AG08395 (cell line): ENCODE data around the gene STK32C.

Source experiments
- DNase-seq: peaks from one replicate; pipeline ENCODE4 v3.0.0; 2012; ENCODE audit warnings: mixed read lengths, low spot score

STK32C gene

DNA sequence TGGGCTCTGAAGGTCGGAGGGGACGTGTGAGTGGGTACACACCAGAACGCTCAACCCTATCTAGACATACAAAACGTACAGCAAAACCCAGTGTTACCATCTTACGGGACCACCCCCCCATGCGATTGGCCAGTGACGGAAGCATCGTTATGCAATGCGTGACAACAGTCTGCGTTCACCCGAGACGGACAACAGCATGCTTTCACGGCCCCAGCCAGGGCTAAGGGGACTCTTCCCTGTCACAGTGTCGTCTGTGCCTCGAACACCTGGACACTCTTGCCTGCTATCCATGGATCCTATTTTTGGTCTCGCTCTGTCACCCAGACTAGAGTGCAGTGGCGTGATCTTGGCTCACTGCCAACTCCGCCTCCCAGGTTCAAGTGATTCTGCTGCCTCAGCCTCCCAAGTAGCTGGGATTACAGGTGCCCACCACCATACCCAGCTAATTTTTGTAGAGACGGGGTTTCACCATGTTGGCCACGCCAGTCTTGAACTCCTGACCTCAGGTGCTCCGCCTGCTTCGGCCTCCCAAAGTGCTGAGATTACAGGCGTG, 97.7 kb downstream of the STK32C start:
- DNase-seq, result no peak

DNA sequence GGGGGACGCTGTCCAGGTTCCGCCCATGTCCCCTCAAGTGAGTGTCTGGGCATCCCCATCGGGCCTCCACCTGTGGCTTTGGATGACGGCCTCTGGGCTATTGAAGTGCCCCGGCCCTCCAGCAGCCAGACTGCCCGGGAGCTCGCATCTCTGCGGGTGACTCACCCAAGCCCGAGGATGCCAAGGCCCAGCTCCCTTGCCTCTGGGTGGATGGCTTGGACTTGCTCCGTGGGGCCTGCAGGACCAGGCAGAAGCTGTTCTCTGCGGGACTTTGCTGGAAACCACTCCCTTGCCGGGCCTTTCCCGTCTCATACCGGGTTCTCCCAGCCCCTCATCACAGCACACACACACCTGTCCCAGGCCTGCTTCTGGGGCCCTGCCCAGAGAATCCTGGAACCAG, 98.6 kb downstream of the STK32C start:
- peak; percentile 46 for DNase-seq

DNA sequence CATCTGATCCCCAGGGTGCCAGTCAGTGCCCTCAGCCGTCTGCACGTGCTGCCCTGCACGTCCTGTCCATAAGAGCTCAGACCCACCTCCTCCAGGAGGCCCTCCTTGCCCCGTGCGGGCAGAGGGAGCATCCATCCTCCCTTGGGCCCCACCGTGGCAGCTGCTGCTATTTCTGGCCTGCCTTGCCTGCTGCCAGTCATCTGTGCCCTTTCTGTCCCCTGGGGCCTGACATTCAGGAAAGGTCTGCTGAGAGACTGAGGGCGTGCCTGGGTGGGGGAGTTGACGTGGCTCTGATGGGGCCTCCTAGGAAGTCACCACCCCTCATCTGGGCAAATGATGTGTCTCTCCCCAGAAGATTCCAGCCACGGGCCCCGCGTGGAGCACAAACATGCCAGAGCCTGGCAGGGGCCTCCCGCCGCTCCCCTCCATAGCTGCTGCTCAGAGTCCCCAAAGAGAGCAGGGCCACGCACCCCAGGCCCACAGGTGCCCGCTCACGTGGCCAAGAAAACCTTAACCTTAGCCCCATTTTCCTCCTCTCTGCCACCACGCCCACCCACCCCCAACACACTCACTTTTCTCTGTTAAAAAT, 99.2 kb downstream of the STK32C start:
- DNase-seq, result no peak

DNA sequence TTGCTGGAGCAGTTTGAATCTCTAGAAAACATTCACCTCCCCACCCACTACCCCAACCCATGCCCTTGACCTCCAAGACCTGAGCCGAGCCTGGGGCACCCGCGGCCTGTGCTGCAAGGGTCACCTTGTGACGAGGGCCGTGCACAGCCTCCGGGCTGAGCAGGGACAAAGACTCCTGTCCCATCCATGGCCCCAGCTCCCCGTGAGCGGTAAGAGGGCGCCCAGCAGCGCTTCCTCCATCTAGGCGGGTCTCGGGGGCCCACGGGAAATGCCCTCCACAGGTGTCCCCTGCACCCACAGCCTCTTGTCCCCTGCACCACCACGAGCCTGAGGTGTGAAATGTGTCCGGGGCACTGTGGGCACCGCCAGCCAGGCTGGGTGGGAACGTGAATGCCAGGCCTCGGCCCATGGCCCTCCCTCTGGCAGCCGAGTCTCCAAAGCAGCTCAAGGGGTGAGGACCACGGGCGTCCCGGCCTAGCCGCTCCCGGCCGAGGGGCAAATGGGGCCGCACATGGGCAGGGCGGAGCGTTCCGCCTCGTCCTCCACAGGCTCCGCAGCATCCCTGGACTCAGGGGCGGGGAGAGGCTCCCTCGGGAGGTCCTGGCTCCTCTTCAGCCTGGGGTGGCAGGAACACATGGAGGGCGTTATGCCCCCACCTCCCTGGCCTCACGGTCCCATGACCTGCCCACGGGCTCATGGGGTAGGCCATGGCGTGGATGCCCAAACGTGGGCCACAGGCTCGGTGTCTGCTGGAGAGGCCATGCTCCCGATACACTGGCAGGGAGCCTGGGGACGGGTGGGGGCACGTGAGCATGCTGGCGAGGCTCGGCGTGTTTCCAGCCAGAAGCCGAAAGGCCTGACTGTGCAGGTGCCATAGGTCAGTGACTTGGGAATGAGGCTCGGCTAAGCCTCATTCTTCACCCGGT, 100.0 kb downstream of the STK32C start:
- DNase-seq, result no peak

DNA sequence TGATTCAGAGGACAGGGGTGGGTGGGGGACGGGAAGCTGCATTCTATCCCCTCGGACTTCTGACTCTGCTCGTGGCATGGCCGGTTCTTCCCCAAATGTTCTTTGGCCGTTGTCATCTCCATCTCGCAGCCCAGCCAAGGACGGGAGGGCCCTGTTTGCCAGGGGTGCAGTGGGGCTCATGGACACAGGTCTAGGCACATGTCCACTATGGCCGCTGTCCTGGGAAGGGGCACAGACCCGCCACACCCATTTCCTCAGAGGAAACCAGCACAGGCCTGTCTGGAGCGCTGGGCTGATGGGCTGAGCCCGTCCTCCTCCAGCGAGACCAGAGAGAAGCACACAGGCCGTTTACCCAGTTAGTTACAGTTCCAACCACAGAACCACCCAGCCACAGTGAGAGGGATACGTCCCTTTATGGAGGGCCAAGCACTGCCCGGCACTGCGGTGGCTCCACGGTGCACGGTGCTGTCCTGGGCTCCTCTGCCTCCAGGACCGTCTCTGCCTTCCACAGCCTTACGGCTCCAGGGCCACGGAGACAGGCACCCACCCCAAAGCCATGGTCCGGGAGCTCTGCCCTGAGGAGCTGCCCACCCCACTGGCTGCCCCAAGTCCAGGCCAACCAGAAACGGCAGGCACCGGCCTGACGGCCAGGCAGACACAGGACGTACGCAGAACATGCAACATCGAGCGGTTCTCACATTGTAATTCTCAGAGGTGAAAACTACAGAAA, 100.8 kb downstream of the STK32C start:
- DNase-seq, result no peak

DNA sequence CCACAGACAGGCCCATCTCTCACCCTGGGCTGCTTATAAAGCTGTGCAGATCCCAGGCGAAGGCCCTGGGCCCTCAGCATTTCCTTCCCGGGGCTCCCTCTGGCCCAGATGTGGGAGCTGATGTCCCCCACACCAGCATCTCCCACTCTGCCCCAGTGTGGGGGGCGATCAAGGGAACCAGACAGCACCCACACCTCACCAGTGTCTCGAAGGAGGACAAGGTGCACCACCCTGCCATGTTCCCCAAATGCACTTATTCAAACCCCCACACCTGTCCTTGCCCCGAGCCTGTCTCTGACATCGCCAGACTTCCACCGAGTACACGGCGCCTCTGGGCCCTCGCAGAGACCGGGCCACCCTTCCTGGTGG, 101.4 kb downstream of the STK32C start:
- DNase-seq, result no peak

DNA sequence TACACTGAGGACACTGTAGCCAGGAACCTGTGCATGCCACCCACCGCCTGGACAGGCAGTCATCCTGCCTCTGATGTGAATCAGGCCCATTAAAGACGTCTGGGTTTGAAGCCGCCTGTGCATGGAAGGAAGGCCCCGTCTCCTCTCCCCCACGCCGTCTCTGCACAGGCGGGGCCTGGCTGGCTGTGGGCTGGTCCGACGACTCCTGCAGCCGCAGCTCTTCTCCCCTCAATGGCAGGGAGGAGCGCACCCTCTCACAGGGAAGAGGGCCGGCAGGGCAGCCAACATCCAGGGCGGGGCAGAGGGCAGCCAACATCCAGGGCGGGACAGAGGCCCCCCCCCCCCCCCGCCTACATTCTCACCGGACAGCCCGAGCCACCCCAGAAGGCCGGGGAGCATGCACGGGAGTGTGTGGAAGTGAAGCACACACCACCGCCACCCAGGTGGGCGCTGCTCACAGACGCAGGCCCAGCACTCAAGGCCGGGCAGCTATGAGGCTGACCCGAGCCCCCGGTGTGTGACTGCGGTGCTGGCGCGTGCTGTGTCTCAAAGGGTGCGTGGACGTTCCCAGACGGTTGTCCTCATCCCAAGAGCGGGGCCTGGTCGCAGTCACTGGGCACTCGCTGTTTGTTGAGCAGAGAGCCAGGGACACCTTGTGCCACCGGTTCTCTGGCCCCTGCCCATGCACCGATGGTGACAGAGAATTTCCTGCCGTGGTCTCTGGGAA, 101.9 kb downstream of the STK32C start:
- no peak for DNase-seq

DNA sequence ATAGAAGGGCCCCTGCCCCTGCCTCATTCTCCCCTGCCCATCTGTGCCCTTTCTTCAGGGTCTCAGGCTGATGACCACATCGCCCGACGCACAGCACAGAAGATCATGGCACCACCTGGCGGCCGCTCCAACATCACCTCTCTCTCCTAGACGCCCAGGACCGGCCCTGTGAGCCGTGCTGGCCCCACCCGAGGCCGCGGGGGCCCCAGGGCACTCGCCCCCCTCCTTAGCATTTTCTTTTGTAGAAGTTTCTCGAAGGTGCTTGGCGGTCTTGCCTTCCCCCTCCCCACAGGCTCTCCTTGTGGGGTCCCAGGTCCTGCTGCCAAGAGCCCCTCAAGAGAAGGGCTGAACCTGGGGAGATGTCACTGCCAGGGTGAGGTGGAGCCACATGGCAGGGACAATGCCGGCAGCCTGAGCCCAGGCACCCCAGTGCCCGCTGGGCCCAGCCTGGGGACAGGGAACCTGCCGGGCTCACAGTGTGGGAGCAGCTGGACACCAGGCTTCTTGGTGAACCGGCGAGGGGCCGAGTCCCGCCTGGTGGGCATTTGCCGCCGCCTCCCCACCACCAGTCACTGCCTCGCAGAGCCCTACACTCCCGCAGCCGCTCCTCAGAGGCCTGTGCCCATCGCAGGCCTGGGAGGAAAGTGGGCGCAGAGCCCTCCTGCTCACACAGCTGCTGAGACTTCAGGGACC, 102.8 kb downstream of the STK32C start:
- DNase-seq, result no peak

DNA sequence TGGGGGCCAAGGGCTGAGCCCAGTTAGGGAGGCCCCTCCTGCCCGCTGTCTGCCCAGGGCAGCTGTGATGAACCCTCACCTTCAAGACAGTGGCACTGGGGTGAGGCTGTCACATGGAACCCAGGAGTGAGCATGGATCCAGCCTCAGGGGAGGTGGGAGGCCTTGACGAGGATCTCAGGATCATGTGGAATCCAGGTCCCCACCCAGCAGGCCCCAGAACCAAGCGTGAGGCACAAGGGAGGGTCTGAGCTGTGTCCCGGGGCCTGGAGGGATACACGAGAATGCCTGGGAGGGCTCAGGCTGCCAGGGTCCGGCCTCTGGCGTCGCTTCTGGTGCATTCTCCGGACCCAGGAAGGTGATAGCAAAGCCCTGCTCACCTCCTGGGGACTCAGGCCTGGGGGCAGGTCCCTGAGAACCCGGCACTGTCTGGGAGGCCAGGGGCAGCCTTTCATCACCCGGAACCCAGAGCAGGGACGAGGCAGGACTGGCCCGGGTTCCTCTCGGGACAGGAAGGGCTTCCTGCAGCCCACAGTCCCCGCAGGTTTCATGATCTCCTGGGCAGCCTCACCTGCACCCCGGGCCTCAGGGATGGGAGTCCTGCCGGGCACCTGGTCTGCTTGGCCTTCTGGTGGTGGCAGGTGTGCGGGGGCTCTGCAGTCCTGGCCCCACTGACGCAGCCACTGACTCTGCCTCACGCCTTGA, 103.5 kb downstream of the STK32C start:
- no peak for DNase-seq

DNA sequence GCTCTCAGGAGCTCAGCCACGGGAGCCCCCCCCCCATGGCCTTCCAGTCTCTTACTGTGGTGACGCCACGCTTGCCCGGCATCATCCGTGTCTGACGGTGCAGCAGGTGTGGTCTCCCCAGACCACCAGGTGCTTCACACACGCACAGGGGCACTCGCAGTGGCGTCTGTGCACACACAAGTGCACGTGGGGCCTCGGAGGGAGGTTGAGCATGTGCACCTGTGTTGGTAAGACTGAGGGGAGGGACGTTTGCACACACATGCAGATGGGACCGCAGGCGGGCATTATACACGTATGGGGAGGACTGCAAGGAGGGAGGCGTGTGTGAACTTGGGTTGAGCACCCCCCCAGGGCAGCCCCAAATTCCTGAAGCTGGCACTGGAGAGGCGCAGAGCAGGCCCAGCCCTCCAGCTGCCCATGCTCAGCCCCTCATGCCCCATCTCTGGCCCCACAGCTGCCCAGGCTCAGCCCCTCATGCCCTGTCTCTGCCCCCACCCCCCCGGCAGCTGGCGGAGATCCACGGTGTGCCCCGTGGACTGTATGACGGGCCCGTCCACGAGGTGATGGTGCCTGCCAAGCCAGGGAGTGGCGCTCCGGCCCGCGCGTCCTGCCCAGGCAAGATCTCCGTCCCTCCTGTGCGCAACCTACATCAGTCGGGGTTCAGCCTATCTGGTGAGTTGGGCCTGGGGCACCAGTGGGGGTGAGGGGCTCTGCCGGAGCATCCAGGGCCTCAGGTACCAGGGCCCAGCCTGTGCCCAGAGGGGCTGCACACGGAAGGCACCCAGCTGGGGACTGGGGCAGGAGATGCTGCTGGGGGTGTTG, 104.3 kb downstream of the STK32C start:
- no peak for DNase-seq

DNA sequence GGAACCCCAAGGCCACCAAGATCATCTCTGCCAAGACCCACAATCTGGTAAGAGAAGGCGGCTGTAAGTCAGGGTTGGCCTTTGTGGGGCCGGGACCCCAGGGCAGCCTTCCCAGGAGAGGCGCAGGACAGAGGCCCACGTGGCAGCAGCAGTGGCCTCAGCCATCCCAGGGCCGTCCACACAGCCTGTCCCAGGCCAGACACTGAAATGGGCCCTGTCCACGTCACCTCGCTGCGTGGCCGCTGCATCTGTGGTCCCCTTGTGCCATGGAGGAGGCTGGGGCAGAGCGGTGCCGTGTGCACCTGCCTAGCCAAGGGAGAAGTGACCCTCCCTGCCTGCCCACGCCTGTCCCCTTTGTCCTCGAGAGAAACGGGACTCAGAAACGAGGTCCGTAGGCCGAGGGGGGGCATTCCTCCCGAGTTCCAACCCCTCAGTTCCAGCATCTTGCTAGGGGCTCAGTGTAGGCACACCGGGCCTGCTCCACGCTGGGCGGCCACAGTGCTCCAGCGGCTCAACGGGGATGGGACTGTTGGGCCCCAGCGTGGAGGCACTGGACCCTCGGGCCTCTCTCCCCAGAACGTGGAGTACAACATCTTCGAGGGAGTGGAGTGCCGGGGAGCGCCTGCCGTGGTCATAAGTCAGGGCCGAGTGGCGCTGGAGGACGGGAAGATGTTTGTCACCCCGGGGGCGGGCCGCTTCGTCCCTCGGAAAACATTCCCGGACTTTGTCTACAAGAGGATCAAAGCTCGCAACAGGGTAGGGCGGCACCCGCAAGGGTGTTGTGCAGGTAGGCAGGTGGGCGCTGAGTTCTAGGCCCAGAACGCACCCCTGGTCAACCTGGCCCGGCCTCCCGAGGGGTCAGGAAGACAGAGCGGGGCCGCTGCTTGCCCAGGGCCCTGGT, 105.4 kb downstream of the STK32C start:
- no peak for DNase-seq

DNA sequence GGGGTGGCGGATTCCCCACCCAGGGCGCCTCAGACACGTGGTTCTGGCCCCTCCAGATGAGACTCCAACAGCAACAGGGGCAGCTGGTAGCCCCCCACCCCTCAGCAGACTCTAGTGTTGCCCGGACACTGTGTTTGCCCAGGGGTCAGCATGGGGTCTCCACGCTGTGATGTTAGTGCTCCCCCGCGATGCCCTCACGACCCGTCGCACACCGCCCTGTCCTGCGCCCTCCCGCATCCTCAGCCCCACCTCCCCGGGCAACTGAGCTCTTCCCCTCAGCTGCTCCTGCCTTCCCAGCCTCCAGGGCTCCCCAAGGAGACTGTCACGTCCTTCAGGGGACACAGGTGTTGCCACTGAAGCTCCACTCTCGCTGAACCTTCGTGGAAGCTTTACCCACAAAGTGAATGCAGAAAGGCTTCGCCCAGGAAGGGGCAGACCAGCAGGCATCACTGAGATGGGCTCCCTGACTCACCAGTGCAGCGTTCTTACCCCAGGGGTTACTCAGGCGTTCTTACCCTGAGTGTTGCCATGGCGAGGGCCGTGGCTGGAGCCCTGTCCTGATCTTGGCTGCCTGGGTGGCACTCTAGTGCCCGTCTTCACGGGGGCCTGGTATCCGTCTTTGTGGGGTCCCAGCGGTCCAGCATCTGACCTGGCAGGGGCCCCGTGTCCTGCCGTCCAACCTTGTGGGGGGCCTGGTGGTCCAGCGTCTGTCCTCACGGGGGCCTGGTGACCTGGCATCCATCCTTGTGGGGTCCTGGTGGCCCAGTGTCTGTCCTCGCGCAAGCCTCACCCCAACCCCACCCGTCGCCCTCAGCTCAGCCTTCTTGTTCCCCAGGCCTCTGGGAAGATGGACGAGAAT, 106.4 kb downstream of the STK32C start:
- no peak for DNase-seq

DNA sequence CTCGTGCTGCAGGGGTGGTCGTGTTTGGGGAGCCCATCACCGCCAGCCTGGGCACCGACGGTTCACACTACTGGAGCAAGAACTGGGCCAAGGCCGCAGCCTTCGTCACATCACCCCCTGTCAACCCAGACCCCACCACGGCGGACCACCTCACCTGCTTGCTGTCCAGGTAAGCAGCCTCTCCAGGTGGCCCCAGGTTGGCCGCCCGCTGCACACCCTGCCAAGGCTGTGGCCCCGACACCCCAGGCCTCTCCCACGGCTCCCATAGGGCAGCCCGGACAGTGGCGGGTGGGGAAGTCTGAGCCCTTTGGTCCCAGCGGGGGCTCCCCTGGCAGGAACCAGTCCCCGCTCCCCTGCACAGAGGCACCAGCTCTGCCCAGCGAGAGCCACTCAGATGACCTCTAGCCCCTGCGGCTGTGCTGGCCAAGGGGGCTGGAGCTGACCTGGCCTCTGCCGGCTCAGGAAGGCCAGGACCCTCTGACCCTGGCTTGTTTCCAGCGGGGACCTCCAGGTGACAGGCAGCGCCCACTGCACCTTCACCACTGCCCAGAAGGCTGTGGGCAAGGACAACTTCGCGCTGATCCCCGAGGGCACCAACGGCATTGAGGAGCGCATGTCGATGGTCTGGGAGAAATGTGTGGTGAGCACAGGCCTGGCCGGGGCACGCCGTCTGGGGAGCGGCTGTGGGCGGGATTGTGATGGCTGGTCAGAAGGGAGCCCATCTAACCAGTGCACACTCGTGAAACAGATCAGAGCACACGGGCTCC, 107.2 kb downstream of the STK32C start:
- DNase-seq, result no peak

DNA sequence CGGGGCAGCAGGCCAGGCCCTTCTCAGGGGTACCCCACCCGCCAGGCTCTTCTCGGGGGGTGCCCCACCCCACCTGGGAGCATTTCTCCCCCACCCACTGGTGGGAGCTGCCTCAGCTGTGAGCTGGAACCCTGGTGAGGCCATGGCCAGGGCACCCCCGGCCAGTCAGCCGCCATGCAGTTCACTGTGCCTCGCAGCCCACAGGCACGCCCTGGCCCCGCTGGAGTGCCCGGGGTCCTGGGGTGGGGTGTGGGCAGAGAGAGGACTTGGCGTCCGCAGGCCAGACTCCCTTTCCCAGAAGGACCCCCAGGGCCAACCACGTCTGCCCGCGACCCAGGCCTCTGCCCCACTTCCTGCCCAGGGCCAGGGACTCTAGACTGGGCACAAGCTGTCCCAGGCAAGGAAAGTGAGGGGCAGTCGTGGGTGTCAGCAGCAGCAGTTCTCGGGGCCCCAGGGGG, 107.9 kb downstream of the STK32C start:
- no peak for DNase-seq

DNA sequence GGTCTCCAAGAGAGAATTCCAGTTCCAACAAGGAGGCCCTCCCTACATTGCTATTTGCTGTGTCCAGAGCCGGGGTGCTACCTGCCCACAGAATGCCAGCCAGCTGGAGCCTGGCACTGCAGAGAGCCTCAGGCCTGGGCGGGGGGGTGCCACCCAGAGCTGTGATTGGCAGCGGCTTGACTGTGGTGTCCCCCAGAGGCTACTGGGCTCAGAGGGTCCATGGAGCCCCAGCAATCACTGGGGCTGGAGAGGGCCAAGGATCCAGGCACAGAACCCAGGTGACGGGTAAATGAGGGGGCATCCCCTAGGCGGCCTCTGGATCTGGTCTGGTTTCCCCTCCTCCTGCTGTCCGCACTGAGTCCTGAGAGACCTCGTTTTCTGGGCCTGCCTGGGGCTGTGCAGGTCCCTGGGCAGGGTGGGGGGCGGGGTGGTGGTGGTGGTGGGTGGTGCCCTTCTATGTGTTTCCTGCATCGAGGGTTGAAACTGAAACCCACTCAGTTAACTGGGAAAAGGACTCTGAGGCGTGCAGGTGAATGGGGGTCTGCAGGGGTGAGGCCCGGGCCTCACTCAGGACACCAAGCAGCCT, 108.4 kb downstream of the STK32C start:
- no peak for DNase-seq

DNA sequence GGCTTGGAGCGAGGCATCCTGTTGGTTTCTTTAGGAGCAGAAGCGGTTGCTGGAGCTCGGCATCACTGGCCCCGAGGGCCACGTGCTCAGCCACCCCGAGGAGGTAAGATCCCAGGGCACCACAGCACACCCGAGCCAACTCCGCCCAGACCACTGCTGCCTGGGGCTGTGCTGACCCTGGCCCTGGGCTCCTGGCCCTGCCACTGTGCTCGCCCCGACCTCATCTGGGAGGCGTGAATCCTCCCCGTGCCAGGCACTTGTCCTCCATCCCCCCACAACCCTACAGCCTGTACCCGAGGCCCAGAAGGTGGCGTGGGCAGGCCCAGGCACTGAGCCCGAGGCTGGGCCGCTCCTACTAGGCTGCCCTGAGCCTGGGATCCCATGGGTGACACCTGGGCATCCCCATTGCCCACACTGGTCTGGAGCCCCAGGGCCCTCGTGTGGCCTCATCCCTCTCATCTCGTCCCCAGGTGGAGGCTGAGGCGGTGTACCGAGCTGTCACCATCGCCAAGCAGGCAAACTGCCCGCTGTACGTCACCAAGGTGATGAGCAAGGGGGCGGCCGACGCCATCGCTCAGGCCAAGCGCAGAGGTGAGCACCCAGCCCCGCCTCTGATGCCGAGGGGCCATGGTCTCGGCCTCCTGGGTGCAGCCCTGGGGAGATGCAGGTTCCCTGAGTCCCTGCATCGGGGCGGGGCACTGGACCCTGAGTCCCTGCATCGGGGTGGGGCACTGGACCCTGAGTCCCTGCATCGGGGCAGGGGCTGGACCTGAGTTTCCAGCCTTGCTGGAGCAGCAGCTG, 109.2 kb downstream of the STK32C start:
- no peak for DNase-seq
